GM06990 (cell line): ENCODE data around the gene HIBCH.

Experiments
- DNase-seq: peaks from one replicate; pipeline ENCODE4 v3.0.0-alpha.2; 2011; ENCODE audit not compliant: insufficient read length; ENCODE audit errors: extremely low read depth
- H3K27me3 ChIP-seq: replicated peaks from 2 replicates; pipeline ENCODE4 v1.6.0; 2011; ENCODE audit warnings: low read length; ENCODE audit not compliant: control insufficient read depth, insufficient read depth
- H3K36me3 ChIP-seq: 2 replicates; pipeline ENCODE4 v1.5.1; 2011; ENCODE audit warnings: low read length; ENCODE audit not compliant: control insufficient read depth, insufficient read depth
- H3K4me3 ChIP-seq: replicated peaks from 2 replicates; pipeline ENCODE4 v1.5.1; 2011; ENCODE audit warnings: low read depth, mild to moderate bottlenecking, control low read depth, low read length
- TF ChIP-seq, protein P1 (sequence below): IDR thresholded peaks from 2 replicates; pipeline ENCODE4 v1.5.1; 2011; ENCODE audit warnings: low read length, control low read depth, mild to moderate bottlenecking, inconsistent platforms; ENCODE audit not compliant: insufficient read depth, poor library complexity, severe bottlenecking

HIBCH gene

DNA sequence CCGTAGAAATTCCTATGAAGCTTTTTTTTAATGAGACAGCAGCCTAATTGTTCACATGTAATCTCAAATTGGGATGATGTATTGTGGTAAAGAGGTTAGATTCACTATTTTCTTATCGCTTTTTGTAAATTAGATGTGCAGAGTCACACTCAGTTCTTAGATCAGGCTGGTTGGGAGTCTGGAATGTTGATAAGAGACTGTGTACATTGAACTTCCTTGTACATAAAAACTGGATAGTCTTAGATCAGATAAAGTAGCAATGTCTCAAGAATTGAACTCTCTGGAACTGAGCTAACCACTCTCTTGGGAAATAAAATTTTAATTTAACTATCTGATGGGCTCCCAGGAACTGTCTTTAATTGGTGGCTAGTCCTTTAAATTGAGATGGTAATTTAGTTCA is 149.0 kb downstream of the HIBCH start:
- Histone ChIP-seq H3K4me3 (no peak overlapping the region), H3K36me3 (no peaks in the 10 kb centered on the region), H3K27me3 (no peaks in the 10 kb centered on the region)
- DNase-seq, result no peak
- TF ChIP-seq, protein P1, sequence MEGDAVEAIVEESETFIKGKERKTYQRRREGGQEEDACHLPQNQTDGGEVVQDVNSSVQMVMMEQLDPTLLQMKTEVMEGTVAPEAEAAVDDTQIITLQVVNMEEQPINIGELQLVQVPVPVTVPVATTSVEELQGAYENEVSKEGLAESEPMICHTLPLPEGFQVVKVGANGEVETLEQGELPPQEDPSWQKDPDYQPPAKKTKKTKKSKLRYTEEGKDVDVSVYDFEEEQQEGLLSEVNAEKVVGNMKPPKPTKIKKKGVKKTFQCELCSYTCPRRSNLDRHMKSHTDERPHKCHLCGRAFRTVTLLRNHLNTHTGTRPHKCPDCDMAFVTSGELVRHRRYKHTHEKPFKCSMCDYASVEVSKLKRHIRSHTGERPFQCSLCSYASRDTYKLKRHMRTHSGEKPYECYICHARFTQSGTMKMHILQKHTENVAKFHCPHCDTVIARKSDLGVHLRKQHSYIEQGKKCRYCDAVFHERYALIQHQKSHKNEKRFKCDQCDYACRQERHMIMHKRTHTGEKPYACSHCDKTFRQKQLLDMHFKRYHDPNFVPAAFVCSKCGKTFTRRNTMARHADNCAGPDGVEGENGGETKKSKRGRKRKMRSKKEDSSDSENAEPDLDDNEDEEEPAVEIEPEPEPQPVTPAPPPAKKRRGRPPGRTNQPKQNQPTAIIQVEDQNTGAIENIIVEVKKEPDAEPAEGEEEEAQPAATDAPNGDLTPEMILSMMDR, result no peak

DNA sequence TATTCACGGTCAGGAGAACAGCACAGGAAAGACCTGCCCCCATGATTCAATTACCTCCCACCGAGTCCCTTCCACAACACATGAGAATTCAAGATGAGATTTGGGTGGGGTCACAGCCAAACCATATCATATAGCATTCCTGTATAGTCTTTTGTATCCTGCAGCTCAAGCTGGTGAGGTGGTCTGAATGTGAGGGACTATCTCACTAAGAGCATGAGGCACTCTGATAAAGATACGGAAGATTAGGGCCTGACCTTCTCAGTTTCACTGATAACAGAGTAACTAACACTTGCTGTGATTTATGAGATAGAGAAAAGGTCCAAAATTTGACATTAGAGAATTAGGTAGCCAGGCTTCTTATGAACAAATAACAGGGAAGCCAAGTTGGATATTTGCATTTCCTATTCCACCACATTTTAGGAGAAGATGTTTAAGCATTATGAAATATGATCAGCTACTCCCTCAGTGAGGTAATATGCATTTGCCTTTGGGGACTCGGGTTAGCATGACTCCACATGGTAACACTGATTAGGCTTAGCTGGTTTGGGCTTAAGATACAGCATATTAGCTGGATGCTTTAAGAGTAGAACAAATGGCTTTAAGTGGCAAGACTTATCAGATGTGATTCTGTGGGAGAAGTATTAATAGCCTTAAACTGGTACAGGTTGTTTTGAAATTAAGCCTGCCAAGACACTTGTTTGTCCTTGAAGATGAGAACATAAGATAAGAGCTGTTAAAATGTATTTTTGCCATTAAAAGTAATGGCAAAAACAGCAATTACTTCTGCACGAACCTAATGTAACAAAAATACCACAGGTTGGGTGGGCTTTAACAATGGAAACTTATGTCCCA is 150.2 kb downstream of the HIBCH start:
- H3K4me3 ChIP-seq, result no peak overlapping the region
- TF ChIP-seq, protein P1, result no peak
- no peaks in the 10 kb centered on the region for H3K27me3 ChIP-seq
- no peak for DNase-seq
- no peaks in the 10 kb centered on the region for H3K36me3 ChIP-seq

DNA sequence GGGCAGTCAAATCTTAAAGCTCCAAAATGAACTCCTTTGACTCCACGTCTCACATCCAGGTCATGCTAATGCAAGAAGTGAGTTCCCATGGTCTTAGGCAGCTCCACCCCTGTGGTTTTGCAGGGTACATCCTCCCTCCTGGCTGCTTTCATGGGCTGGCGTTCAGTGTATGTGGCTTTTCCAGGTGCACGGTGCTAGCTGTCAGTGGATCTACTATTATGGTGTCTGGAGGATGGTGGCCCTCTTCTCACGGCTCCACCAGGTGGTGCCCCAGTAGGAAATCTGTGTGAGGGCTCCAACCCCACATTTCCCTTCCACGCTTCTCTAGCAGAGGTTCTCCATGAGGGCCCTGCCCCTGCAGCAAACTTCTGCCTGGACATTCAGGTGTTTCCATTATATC is 151.9 kb downstream of the HIBCH start:
- TF ChIP-seq, protein P1, result no peak
- Histone ChIP-seq H3K27me3 (no peaks in the 10 kb centered on the region), H3K4me3 (no peak overlapping the region), H3K36me3 (no peaks in the 10 kb centered on the region)
- no peak for DNase-seq

DNA sequence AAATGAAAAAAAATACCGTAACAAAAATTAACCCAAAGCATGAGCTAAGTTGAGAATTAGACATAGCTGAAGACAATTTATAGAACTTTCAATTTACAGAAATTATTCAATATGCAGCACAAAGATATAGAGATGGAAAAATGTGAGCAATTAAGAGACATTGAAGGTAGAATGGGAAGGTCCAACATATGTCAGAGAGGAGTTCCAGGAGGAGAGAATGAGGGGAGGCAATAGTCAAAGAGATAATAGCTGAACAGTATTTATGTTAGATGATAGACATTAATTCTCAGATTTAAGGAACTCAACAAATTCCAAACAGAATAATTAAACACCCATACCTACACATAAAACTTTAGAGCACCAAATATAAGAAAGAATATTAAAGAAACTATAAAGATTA is 154.1 kb downstream of the HIBCH start:
- DNase-seq, result no peak
- Histone ChIP-seq H3K4me3 (no peak overlapping the region), H3K27me3 (no peaks in the 10 kb centered on the region), H3K36me3 (no peaks in the 10 kb centered on the region)
- TF ChIP-seq, protein P1, result no peak

DNA sequence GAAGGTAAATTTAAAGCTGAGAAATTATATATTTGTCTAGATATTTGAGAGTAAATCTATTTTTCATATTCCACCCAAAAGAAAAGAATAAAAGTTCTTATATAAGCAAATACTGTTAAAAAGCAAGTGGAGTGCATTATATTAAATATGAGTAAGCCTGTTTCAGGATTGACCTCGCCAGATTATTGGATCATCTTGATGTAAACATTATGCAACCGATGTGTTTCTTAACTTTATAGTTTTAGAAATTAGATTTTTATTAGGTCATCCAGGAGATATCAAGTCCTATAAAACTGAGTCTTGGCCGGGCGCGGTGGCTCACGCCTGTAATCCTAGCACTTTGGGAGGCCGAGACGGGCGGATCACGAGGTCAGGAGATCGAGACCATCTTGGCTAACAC is 156.8 kb downstream of the HIBCH start:
- Histone ChIP-seq H3K36me3 (no peaks in the 10 kb centered on the region), H3K4me3 (no peak overlapping the region), H3K27me3 (no peaks in the 10 kb centered on the region)
- DNase-seq, result no peak
- TF ChIP-seq, protein P1, result no peak
